Large intestine (tissue), 3 donors: ENCODE data around the gene ELMO1. TPM values are rescaled to one million over a fixed set of nuclear protein-coding genes. Genes with fewer than 3 reads are reported as not detected.

Source experiments
- DNase-seq, 2 donors: peaks; one replicate each; pipeline versions ENCODE4 v3.0.0 to v3.0.0-alpha.2; 2013
- H3K27ac ChIP-seq: one replicate; pipeline ENCODE4 v1.5.1; 2013; ENCODE audit warnings: low read length
- H3K27me3 ChIP-seq: 2 replicates; pipeline ENCODE4 v1.6.1; 2013; ENCODE audit warnings: low read length; ENCODE audit not compliant: control insufficient read depth, insufficient read depth
- H3K36me3 ChIP-seq: 2 replicates; pipeline ENCODE4 v1.6.1; 2013; ENCODE audit warnings: low read length; ENCODE audit not compliant: control insufficient read depth, insufficient read depth
- H3K4me1 ChIP-seq: one replicate; pipeline ENCODE4 v1.6.1; 2013; ENCODE audit warnings: low read length; ENCODE audit not compliant: control insufficient read depth, insufficient read depth
- H3K4me3 ChIP-seq: one replicate; pipeline ENCODE4 v1.5.1; 2013; ENCODE audit warnings: low read length
- H3K9me3 ChIP-seq: one replicate; pipeline ENCODE4 v1.6.1; 2013; ENCODE audit warnings: mild to moderate bottlenecking, low read depth, low read length, moderate library complexity; ENCODE audit not compliant: control insufficient read depth
- WGBS: methylation state at CpG from one replicate; pipeline ENCODE4 v1.1.5; 2013; ENCODE audit warnings: low lambda C conversion rate; ENCODE audit not compliant: insufficient coverage; 5-methylcytosine and 5-hydroxymethylcytosine counted together
- polyA plus RNA-seq: library from polyadenylated mRNA; unstranded; fragments of 120-200 nt; gene quantifications from one replicate; pipeline ENCODE4 v1.2.1, GENCODE V29; 2013

The ELMO1 gene
- polyA plus RNA-seq, 1 donor = 9.5 TPM

DNA sequence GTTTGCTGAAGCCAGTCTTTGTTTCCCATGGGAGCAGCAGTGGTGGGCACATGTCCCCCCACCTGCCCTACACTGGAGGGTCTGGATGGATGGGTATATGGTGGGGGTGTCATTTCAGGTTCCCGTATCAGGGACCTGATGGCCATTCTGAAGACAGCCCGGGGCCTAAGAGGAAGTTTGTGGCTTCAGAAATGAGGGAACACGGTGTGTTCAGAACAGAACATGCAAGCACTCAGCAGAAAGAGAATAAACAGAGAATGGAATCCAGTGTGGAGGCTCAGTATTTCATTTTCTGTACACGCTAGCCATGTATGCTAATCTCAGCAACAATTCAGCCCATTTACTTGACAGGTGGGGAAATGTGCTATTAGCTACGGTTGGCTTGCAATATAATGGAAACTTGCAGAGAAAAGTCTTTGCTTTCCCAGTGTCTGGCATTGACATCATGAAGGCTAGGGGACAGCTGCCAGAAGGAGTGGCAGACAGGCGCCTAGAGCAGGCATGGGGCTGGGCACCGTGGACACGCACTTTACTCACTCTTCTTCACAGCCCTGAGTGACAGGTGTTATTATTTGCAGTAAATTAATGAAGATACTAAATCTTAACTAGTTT, 98.6 kb downstream of the ELMO1 start:
- Histone ChIP-seq H3K9me3 (no peaks in the 10 kb centered on the region), H3K4me1 (no peaks in the 10 kb centered on the region), H3K27ac (no peak overlapping the region), H3K4me3 (no peak overlapping the region), H3K36me3 (no peaks in the 10 kb centered on the region), H3K27me3 (no peaks in the 10 kb centered on the region)
- no CpG with 5 or more reads among the region's 8 CpGs for WGBS
- DNase-seq = no peak

DNA sequence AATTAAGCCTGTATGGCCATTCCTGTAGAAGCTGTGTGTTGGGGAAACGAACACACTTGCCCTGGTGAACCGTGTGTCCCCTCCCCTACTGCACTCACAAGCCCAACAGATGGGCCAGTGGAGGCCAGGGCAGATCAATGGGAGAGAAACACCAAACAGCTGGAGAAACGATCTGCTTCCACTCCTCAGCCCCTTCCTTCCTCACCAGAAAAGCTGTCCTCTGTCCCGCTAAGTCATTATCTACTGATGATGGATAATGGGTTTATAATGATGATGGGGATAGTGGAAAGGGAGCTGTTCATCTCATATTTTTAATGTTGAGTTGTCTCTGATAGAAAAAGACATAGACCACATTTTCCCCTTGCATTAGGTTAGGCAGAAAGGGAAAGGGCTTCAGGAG, 99.7 kb downstream of the ELMO1 start:
- H3K4me1 ChIP-seq = no peaks in the 10 kb centered on the region
- H3K36me3 ChIP-seq = no peaks in the 10 kb centered on the region
- no peak for DNase-seq
- H3K27me3 ChIP-seq = no peaks in the 10 kb centered on the region
- H3K9me3 ChIP-seq = no peaks in the 10 kb centered on the region
- no peak overlapping the region for H3K4me3 ChIP-seq
- no CpG with 5 or more reads among the region's 4 CpGs for WGBS
- H3K27ac ChIP-seq = no peak overlapping the region

DNA sequence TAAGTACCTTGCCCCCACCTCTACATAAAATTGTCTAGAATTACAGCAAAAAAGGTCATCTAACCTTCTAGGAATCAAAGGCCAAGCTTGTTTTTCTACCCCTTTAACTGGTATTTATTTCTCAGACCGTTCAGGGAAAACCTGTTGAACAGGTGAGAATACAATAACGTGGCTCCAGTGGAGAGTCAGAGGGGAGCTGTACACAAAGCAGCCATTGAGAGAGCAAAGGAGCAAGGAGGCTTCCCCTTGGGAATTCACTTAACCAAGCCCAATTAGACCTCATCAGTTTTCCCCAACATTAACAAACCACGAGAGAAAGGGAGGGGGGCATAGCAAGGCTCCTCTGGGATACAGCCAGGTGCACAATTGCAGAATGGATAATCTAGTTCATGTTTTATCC, 101.9 kb downstream of the ELMO1 start:
- WGBS = no CpG with 5 or more reads among the region's 3 CpGs
- Histone ChIP-seq H3K27me3 (no peaks in the 10 kb centered on the region), H3K27ac (no peak overlapping the region), H3K36me3 (no peaks in the 10 kb centered on the region), H3K4me3 (no peak overlapping the region), H3K9me3 (no peaks in the 10 kb centered on the region), H3K4me1 (no peaks in the 10 kb centered on the region)
- no peak for DNase-seq

DNA sequence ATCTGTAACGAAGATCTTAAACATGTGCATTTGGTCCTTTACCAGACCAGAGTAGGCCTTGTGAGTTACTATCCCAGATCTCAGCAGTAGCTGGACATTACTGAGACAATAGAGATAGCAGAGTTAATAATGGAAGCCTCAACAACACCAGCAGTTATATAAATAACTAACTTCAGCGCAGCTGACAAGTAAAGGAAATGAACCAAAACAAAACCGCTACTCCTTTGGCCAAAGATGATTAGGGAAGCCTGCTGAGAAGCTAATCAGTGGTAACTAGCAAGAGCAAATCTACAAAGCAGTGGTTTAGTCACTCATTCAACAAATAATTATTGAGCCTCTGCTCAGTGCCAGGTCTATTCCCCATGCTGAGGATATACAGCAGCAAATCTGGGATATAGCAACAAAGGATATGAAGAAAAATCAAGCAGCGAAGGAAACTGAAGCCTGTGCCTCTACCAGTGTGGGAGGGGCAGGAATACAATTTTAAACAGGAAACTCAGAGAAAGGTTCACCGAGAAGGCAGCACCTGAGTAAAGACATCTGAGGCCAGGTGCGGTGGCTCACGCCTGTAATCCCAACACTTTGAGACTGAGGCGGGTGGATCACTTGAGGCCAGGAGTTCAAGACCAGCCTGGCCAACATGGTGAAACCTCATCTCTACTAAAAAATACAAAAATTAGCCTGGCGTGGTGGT, 103.6 kb downstream of the ELMO1 start:
- Histone ChIP-seq H3K36me3 (no peaks in the 10 kb centered on the region), H3K27me3 (no peaks in the 10 kb centered on the region), H3K4me1 (no peaks in the 10 kb centered on the region), H3K9me3 (no peaks in the 10 kb centered on the region), H3K27ac (no peak overlapping the region), H3K4me3 (no peak overlapping the region)
- 83% methylated on average over 3 of the region's 9 CpGs for WGBS
- DNase-seq = no peak

- Histone ChIP-seq H3K4me3 (no peak overlapping the region), H3K27ac (no peak overlapping the region), H3K4me1 (no peaks in the 10 kb centered on the region), H3K36me3 (no peaks in the 10 kb centered on the region), H3K27me3 (no peaks in the 10 kb centered on the region), H3K9me3 (no peaks in the 10 kb centered on the region)
- no peak for DNase-seq
- no CpG with 5 or more reads among the region's 16 CpGs for WGBS
These were observed 105.8 kb downstream of the ELMO1 start for GRCh38 chr7:37342688-37343471.

DNA sequence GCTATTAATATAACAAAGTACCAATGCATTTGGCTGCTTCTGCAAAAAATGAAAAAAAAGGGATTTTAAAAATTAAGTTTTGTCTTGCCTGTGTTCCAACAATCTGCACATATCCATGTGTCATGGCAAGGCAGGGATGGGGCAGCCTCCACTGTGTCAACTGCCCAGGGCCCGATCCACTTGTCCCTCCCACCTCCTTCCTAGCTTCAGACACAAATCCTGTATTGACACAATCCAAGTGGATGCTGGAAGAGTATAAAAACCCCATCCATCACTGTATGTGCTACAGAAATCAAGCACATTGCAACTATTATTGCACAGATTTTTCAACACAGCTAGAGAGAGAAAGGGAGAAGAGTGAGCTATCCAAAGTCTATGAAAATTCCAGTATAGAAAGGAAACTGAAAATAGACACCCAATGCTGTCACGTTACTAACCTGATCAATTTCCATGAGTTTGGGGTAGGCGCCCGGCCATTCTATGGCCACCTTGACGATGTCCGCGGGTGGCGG, 106.4 kb downstream of the ELMO1 start:
- H3K4me3 ChIP-seq = no peak overlapping the region

DNA sequence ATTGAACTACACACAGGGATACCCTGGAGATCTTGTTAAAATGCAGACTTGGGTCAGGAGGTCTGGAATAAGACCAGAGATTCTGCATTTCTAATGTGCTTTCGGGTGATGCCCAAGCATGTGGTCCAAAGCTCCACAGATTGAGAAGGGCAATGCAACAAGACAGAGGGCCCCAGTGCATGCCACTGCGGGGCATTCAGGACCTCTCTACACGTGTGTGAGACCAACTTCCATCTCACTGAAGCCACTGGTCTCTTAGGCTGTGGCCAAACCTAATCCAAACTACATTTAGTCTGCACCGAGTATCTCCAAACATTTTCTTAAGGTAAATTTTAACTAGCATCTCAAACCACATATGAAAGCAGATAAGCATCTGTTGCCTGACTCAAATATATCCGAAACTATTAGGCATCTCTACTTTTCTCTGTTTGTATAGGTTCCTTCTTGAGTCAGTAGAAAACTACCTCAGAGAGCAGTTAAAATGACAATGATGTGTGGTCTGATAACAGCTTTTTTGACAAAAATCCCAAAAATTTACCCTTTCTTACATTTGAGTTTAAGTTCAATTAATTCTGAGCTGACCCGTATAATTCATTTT, 107.5 kb downstream of the ELMO1 start:
- H3K27me3 ChIP-seq = no peaks in the 10 kb centered on the region
- no peaks in the 10 kb centered on the region for H3K9me3 ChIP-seq
- DNase-seq = no peak
- H3K27ac ChIP-seq = no peak overlapping the region
- H3K4me1 ChIP-seq = no peaks in the 10 kb centered on the region
- H3K4me3 ChIP-seq = no peak overlapping the region
- no CpG with 5 or more reads among the region's 6 CpGs for WGBS
- no peaks in the 10 kb centered on the region for H3K36me3 ChIP-seq

More for the DNA sequence above, 106.4 kb downstream of the ELMO1 start:
- Histone ChIP-seq H3K27ac (no peak overlapping the region), H3K27me3 (no peaks in the 10 kb centered on the region), H3K9me3 (no peaks in the 10 kb centered on the region), H3K4me1 (no peaks in the 10 kb centered on the region), H3K36me3 (no peaks in the 10 kb centered on the region)
- no peak for DNase-seq
- no CpG with 5 or more reads among the region's 8 CpGs for WGBS

- Histone ChIP-seq H3K9me3 (no peaks in the 10 kb centered on the region), H3K36me3 (no peaks in the 10 kb centered on the region), H3K27ac (no peak overlapping the region), H3K27me3 (no peaks in the 10 kb centered on the region), H3K4me1 (no peaks in the 10 kb centered on the region), H3K4me3 (no peak overlapping the region)
- no peak for DNase-seq
- no CpG with 5 or more reads among the region's 1 CpG for WGBS
These were observed 109.7 kb downstream of the ELMO1 start for GRCh38 chr7:37338966-37339365.

- WGBS = no CpG with 5 or more reads among the region's 1 CpG
- Histone ChIP-seq H3K4me1 (no peaks in the 10 kb centered on the region), H3K27ac (no peak overlapping the region), H3K36me3 (no peaks in the 10 kb centered on the region), H3K9me3 (no peaks in the 10 kb centered on the region), H3K4me3 (no peak overlapping the region), H3K27me3 (no peaks in the 10 kb centered on the region)
- DNase-seq = no peak
These were observed 111.1 kb downstream of the ELMO1 start for GRCh38 chr7:37337522-37337921.

DNA sequence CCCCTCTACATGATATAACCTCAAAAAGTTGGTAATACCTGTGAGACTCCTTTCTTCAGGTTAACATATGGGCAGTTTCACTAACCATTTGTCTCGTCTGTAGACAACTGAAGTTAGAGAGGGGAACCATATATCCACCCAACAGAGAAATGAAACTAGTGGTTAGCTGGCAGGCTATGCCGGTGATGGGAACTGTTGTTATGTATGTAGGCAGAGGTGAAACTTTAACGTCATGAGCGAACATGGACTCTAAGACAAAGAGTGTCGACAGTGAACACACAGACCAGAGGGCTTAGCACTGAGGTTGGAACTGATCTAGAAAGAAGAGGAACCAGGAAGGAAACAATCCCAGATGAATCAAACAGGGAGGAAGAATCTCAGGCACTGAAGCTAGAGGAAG, 112.4 kb downstream of the ELMO1 start:
- no peak overlapping the region for H3K4me3 ChIP-seq
- H3K27me3 ChIP-seq = no peaks in the 10 kb centered on the region
- no peaks in the 10 kb centered on the region for H3K4me1 ChIP-seq
- WGBS = 80% methylated on average over 3 of the region's 5 CpGs
- no peak for DNase-seq
- H3K36me3 ChIP-seq = no peaks in the 10 kb centered on the region
- no peaks in the 10 kb centered on the region for H3K9me3 ChIP-seq
- H3K27ac ChIP-seq = no peak overlapping the region
